ENCODE results near the gene ANO6. TPM values are rescaled to one million over a fixed set of nuclear protein-coding genes. Genes with fewer than 3 reads are reported as not detected.

Gene ANO6
- total and polyA plus RNA-seq, 12 donors = 8.9 to 52.2 (median 40.9) TPM

GRCh38 chr12:45407981-45408728 lies 192.3 kb downstream of the ANO6 start:
- WGBS, 2 donors = 69 to 73% methylated on average over 10 of the region's 10 CpGs
- no peak for DNase-seq
- H3K9me3 ChIP-seq = no peaks in the 10 kb centered on the region
- ATAC-seq = peak in 6 of 8 donors; percentile 21 to 66 (median 26)
- H3K27ac ChIP-seq = peak overlapping the region in 6 of 10 donors; percentile 5 to 68 (median 50)
- no peaks in the 10 kb centered on the region for H3K27me3 ChIP-seq
- intact Hi-C loops (cut with DNase I) = loop anchor here in 1 of 10 donors (10.0 kb wide), 1 partner anchor 317 kb away; the partner anchor contains the start of gene ARID2
- peaks cover 0 to 97% (median 21%) of the 10 kb centered on the region in 9 donors for H3K36me3 ChIP-seq
- peaks cover 0 to 44% (median 28%) of the 10 kb centered on the region in 9 donors for H3K4me1 ChIP-seq
- TF ChIP-seq CTCF (IDR thresholded peaks at IDR 0.05) = no peak
- H3K4me3 ChIP-seq = no peak overlapping the region

DNA sequence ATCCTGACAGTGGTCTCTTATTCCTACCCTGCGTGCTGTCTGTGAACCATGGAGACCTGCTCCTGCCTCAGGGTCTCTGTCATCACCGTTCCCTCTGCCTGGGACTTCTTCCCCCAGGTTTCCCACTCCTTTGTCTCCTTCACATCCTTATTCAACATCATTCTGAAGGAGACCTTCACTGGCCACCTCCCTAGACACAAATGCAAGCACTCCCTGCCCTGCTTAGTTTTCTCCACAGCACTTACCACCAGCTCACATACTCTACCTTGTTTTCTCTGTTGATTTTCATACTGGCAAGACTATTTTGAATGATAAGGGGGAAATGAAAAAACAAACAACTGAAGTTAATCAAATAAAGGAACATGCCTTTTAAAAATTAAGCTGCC lies 192.8 kb downstream of the ANO6 start:
- Histone ChIP-seq H3K9me3 (no peaks in the 10 kb centered on the region), H3K27me3 (no peaks in the 10 kb centered on the region), H3K36me3 (peaks cover 0 to 97% (median 19%) of the 10 kb centered on the region in 9 donors), H3K4me1 (peaks cover 0 to 44% (median 28%) of the 10 kb centered on the region in 9 donors), H3K4me3 (no peak overlapping the region), H3K27ac (peak overlapping the region in 5 of 10 donors; percentile 30 to 68 (median 53))
- ATAC-seq (peak in 5 of 8 donors; percentile 13 to 30 (median 17)), DNase-seq (no peak)
- 93 to 95% methylated on average over 2 of the region's 2 CpGs for WGBS, 2 donors
- intact Hi-C loops (cut with DNase I) = loop anchor here in 1 of 10 donors (10.0 kb wide), 1 partner anchor 316 kb away; the partner anchor contains the start of gene ARID2
- TF ChIP-seq CTCF (IDR thresholded peaks at IDR 0.05) = no peak

DNA sequence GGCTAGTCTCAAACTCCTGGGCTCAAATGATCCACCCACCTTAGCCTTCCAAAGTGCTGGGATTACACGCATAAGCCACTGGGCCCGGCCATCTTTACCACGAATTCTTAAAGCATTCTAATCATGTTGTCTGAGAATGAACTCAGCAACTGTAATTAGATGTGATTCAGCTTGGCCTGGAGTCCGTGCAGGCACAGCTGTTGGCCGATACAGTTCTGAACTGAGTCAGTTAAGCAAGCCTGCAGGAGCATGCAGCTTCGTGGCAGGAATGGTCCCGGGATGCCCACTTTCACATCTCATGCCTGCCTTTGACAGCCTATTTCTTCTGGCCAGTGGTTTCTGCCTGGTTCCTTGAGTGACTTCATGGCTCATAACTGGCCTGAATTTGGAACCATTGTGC lies 194.1 kb downstream of the ANO6 start:
- no peak for TF ChIP-seq CTCF (IDR thresholded peaks at IDR 0.05)
- DNase-seq (peak in 1 of 2 donors; percentile 50), ATAC-seq (peak; percentile 34 to 88 (median 76))
- Histone ChIP-seq H3K27ac (peak overlapping the region in 6 of 10 donors; percentile 27 to 73 (median 62)), H3K36me3 (peaks cover 0 to 93% (median 18%) of the 10 kb centered on the region in 9 donors), H3K4me1 (peaks cover 0 to 44% (median 28%) of the 10 kb centered on the region in 9 donors), H3K9me3 (no peaks in the 10 kb centered on the region), H3K27me3 (no peaks in the 10 kb centered on the region), H3K4me3 (no peak overlapping the region)
- 66 to 76% methylated on average over 7 of the region's 7 CpGs for WGBS, 2 donors
- intact Hi-C loops (cut with DNase I) = loop anchor here in 3 of 10 donors (10.0 kb wide), 2 partner anchors 235 to 315 kb away; partner anchors contain the start of gene ARID2 (in 2 of the 3)

DNA sequence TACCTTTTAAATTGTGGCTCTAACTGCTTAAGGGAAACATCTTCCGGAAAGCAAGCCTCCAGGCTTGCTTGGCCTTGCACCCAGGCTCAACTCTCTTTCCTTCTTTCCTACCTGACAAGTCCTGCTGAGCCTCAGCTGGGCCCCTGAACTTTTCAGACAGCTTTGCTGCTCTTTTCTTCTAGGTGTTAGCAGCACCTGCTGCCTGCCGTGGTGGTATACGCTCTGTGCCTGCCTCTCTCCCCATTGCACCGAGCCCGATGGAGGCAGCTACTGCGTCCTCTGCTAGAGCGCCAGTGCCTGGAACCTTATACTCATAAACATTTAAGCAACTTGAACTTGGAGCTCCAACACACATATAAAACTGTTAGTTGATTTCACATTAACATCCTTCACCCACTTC lies 195.7 kb downstream of the ANO6 start:
- WGBS, 2 donors = 96 to 97% methylated on average over 7 of the region's 7 CpGs
- Histone ChIP-seq H3K27ac (no peak overlapping the region), H3K4me1 (peaks cover 0 to 50% (median 30%) of the 10 kb centered on the region in 9 donors), H3K9me3 (no peaks in the 10 kb centered on the region), H3K4me3 (no peak overlapping the region), H3K36me3 (peaks cover 0 to 92% (median 19%) of the 10 kb centered on the region in 9 donors), H3K27me3 (no peaks in the 10 kb centered on the region)
- TF ChIP-seq CTCF (IDR thresholded peaks at IDR 0.05) = no peak
- intact Hi-C loops (cut with DNase I) = loop anchor here in 2 of 10 donors (10.0 kb wide), 2 partner anchors 237 to 313 kb away; partner anchors contain the start of gene ARID2 (in 1 of the 2)
- DNase-seq (no peak), ATAC-seq (no peak)

Measured in heart right ventricle (tissue), 16 donors.